Activated CD8-positive, alpha-beta T cell treated with anti-CD3 and anti-CD28 coated beads, Interleukin-2, amount 10 ng/mL, durations not matched to agents 7 days and 5 days (primary cell): ENCODE results near the gene ADAM21. TPM values are rescaled to one million over a fixed set of nuclear protein-coding genes. Genes with fewer than 3 reads are reported as not detected.

Source experiments
- ATAC-seq: fragments of 150-1000 bp; cut with Tn5 transposase; one replicate; pipeline ENCODE4 v1.10.0; 2021; ENCODE audit warnings: moderate library complexity
- CTCF ChIA-PET: fragments of 350-600 bp; sonication (Branson Sonifier 250); formaldehyde crosslinking; loops from one replicate; lab custom pipeline; 2021; ENCODE audit warnings: antibody characterized with exemption; lab: Charles Lee
- POLR2A ChIA-PET: fragments of 350-600 bp; sonication (Branson Sonifier 250); formaldehyde crosslinking; loops from one replicate; lab custom pipeline; 2021; ENCODE audit warnings: antibody characterized with exemption; lab: Charles Lee
- DNase-seq: peaks from one replicate; pipeline ENCODE4 v3.0.0-alpha.2; 2020
- H3K27ac Mint-ChIP-seq: one replicate; pipeline ENCODE4 v1.8.0; 2021; ENCODE audit warnings: mild to moderate bottlenecking, mixed read lengths
- H3K27me3 Mint-ChIP-seq: one replicate; pipeline ENCODE4 v1.8.0; 2021; ENCODE audit warnings: low read depth, mixed read lengths
- H3K36me3 Mint-ChIP-seq: one replicate; pipeline ENCODE4 v1.8.0; 2021; ENCODE audit warnings: low read depth, mixed read lengths
- H3K4me1 Mint-ChIP-seq: one replicate; pipeline ENCODE4 v1.8.0; 2021; ENCODE audit warnings: low read depth, mixed read lengths
- H3K4me3 Mint-ChIP-seq: one replicate; pipeline ENCODE4 v1.8.0; 2021; ENCODE audit warnings: mild to moderate bottlenecking, mixed read lengths
- H3K9me3 Mint-ChIP-seq: one replicate; pipeline ENCODE4 v1.8.0; 2022; ENCODE audit warnings: mixed read lengths; ENCODE audit not compliant: insufficient read depth
- total RNA-seq, 2 experiments: library from RNA; stranded (reverse); gene quantifications; one replicate each; pipeline ENCODE4 v1.2.3, GENCODE V29; 2021

The ADAM21 gene
- total RNA-seq, 2 experiments from 2014 or later: not detected

DNA sequence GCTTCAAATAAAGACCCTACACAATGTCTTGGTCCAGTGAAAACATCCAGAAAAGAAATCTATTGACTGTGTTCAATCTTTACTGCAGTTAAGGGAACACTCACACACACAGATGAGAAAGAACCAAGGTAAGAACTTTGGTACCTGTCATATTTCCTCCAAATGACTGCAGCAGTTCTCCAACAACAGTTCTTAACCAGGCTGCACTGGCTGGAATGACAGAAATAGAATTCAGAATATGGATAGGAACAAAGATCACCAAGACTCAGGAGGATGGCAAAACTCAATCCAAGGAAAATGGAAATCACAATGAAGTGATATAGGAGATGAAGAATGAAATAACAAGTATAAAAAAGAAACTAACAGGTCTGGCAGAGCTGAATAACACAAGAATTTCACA, 46.2 kb downstream of the ADAM21 start:
- H3K4me1 Mint-ChIP-seq: no peaks in the 10 kb centered on the region
- ChIA-PET POLR2A (no interaction called here), CTCF (no interaction called here)
- no peak overlapping the region for H3K4me3 Mint-ChIP-seq
- H3K9me3 Mint-ChIP-seq: no peaks in the 10 kb centered on the region
- no peak for DNase-seq
- ATAC-seq: no peak
- no peaks in the 10 kb centered on the region for H3K36me3 Mint-ChIP-seq
- H3K27me3 Mint-ChIP-seq: no peaks in the 10 kb centered on the region
- H3K27ac Mint-ChIP-seq: no peak overlapping the region

Other genes starting within 250 kb of the ADAM21 start
- 10 to 100 TPM; 46.0 to 48.7 TPM for gene COX16, start 92.5 kb upstream of the ADAM21 start, total RNA-seq
- gene SYNJ2BP, start 35.1 kb upstream of the ADAM21 start, total RNA-seq: 1 to 10 TPM; 7.3 to 9.6 TPM
- gene ADAM20, start 82.8 kb downstream of the ADAM21 start, total RNA-seq: under 1 TPM; 0.18 to 0.47 TPM
- 10 to 100 TPM; 45.3 to 45.7 TPM for gene MED6, start 148.5 kb downstream of the ADAM21 start, total RNA-seq
- 10 to 100 TPM; 13.9 to 14.8 TPM for gene TTC9, start 189.7 kb downstream of the ADAM21 start, total RNA-seq